Activated naive CD8-positive, alpha-beta T cell (primary cell): ENCODE results near the gene MGAT5B.

Experiments used
- H3K27ac Mint-ChIP-seq: one replicate; pipeline ENCODE4 v1.8.0; 2021; ENCODE audit warnings: mixed read lengths
- H3K27me3 Mint-ChIP-seq: one replicate; pipeline ENCODE4 v1.8.0; 2021; ENCODE audit warnings: mixed read lengths
- H3K36me3 Mint-ChIP-seq: one replicate; pipeline ENCODE4 v1.8.0; 2021; ENCODE audit warnings: mixed read lengths
- H3K4me1 Mint-ChIP-seq: one replicate; pipeline ENCODE4 v1.8.0; 2021; ENCODE audit warnings: low read depth, mixed read lengths
- H3K4me3 Mint-ChIP-seq: one replicate; pipeline ENCODE4 v1.8.0; 2021; ENCODE audit warnings: mild to moderate bottlenecking, mixed read lengths
- H3K9me3 Mint-ChIP-seq: one replicate; pipeline ENCODE4 v1.8.0; 2021; ENCODE audit warnings: low read depth, mixed read lengths

The MGAT5B gene

GRCh38 chr17:76880268-76880667, 12.1 kb downstream of the MGAT5B start:
- Mint-ChIP-seq H3K9me3 (no peaks in the 10 kb centered on the region), H3K27ac (no peak overlapping the region), H3K27me3 (no peaks in the 10 kb centered on the region), H3K4me3 (no peak overlapping the region), H3K4me1 (no peaks in the 10 kb centered on the region), H3K36me3 (no peaks in the 10 kb centered on the region)

DNA sequence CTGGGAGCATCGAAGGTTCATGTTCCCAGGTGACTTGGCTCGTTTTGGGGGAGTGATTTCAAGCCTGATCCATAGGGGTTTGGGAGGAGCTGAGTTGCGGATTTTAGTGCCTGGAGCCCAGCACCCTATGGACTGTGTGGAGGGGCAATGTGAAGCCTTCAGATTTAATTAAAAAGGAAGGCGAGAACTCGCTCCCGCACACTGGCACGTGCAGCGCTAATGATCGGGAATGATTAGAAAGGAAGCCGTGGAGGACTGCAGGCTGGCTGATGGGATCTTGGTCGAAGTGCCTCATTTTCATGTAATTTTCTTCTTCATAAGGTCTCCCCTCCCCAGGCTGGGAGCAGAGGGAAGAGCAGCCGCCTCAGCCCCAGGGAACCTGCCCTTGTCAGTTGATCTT, 12.8 kb downstream of the MGAT5B start:
- Mint-ChIP-seq H3K27ac (no peak overlapping the region), H3K4me1 (no peaks in the 10 kb centered on the region), H3K36me3 (no peaks in the 10 kb centered on the region), H3K4me3 (no peak overlapping the region), H3K9me3 (no peaks in the 10 kb centered on the region), H3K27me3 (no peaks in the 10 kb centered on the region)

- Mint-ChIP-seq H3K4me1 (no peaks in the 10 kb centered on the region), H3K36me3 (no peaks in the 10 kb centered on the region)
These were observed 13.2 kb downstream of the MGAT5B start for GRCh38 chr17:76881408-76881807.

GRCh38 chr17:76881966-76882365, 13.8 kb downstream of the MGAT5B start:
- Mint-ChIP-seq H3K27ac (no peak overlapping the region), H3K4me1 (no peaks in the 10 kb centered on the region), H3K36me3 (no peaks in the 10 kb centered on the region), H3K9me3 (no peaks in the 10 kb centered on the region), H3K27me3 (no peaks in the 10 kb centered on the region), H3K4me3 (no peak overlapping the region)

More at GRCh38 chr17:76881408-76881807, 13.2 kb downstream of the MGAT5B start:
- Mint-ChIP-seq H3K27me3 (no peaks in the 10 kb centered on the region), H3K9me3 (no peaks in the 10 kb centered on the region), H3K4me3 (no peak overlapping the region), H3K27ac (no peak overlapping the region)

DNA sequence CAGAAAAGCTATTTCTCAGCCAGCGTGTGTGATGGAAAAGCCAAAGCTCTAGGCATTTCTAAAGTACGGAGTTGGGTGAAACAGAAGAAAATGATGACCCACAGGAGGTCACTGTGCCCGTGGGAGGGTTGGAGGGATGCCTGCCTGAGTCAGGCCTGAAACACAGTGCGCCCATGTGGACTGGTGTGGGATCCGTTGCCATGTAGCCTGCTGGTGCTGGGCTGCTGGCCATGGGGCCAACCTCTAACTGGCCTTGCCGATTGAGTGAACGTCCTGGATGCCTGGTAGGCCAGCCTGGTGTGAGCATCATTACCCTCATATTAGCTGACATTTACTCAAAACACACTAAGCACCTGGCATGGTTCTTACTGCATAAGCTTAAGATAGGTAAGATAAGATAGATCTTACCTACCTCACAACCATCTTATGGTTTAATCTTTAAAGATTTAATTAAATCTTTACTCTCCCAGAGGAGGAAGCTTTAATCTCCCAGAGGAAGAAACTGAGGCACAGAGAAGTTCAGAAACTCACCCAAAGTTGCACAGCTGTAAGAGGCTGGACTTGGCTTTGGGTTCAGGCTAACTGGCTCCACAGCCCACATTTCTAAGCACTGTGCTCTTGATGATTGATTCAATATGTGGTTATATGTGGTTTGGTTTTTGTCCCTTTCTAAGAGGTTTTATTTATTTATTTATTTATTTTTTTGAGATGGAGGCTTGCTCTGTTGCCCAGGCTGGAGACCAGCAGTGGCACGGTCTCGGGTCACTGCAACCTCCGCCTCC, 15.7 kb downstream of the MGAT5B start:
- H3K27me3 Mint-ChIP-seq, result no peaks in the 10 kb centered on the region
- no peaks in the 10 kb centered on the region for H3K4me1 Mint-ChIP-seq
- H3K4me3 Mint-ChIP-seq, result no peak overlapping the region
- no peak overlapping the region for H3K27ac Mint-ChIP-seq
- H3K36me3 Mint-ChIP-seq, result no peaks in the 10 kb centered on the region
- H3K9me3 Mint-ChIP-seq, result no peaks in the 10 kb centered on the region

DNA sequence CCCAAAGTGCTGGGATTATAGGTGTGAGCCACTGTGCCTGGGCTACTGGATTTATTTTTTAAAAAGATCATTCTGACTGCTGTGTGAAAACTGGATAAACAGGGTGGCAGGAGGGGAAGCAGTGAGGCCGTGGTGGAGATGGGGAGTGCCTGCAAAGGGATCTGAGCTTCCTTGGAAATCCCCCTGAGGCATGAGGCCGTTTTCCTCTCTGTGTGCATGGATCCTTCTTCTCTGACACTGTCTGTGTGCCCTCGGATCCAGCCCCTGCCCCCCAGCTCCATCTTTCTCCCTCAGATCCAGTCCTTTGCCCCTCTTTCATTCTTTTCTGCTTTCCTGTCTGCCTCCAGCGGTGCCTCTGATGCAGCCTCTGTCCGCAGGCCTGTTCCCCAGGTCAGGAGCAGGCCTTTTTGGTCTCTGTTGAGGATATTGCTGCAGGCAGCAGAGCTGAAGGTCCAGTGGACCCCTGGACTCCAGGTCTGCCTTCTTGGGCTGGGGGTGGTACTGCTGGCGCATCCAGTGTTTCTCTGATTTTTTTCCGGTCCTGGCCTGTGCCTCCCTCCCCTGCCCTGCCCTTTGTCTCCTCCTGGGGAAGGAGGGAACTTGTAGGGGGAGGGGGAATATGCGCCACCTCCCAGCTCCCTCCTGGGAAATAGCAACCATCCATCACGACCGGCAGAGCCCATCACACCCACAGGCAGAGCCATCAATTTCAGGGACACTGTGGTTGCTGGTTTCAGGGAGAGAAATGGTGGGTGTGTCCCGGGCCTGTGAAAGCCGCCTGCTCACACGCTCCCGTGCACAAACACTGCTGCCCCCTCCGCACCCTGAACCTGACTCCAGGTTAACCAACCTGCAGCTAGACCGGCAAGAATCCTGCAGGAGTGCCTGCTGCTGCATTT, 17.0 kb downstream of the MGAT5B start:
- Mint-ChIP-seq H3K36me3 (no peaks in the 10 kb centered on the region), H3K4me1 (no peaks in the 10 kb centered on the region), H3K27ac (no peak overlapping the region), H3K9me3 (no peaks in the 10 kb centered on the region), H3K4me3 (no peak overlapping the region), H3K27me3 (no peaks in the 10 kb centered on the region)

DNA sequence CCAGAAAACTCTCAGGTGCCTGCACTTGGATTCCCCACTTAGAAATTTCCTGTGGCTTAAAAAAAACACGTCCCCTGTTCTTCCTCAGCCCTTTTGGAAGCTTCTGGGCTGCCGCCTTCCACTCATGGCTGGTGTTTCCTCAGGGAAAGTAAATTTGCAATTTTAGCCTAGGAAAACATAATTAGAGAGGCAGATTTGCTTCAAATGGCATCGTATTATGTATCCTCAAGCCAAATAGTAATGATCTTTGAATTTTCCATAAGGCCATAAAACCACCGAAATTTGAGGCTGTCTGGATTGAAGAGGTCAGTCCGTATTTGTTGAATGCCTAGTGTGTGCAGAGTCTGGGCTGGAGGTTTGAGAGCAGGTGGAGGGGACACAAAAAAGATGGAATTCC, 17.7 kb downstream of the MGAT5B start:
- Mint-ChIP-seq H3K4me1 (no peaks in the 10 kb centered on the region), H3K36me3 (no peaks in the 10 kb centered on the region), H3K4me3 (no peak overlapping the region), H3K27me3 (no peaks in the 10 kb centered on the region), H3K9me3 (no peaks in the 10 kb centered on the region), H3K27ac (no peak overlapping the region)

DNA sequence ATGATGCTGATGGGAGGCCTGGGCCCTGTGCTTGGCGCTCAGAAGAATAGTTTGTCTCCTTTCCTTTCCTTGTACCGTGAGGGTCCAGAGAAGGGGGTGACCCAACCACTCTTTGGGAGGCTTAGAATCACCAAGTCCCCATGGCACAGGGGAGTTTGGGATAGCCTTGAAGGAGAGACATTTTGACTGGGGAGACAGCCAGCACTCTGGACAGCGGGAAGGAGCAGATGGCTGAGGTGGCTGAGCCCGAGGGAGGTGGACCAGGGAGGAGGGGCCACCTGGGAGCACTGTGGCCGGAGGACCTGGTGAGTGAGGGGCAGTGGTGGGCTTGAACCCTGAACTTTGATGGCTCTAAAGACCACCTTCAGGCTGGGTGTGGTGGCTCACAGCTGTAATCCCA, 18.2 kb downstream of the MGAT5B start:
- no peak overlapping the region for H3K27ac Mint-ChIP-seq
- no peaks in the 10 kb centered on the region for H3K36me3 Mint-ChIP-seq
- no peaks in the 10 kb centered on the region for H3K9me3 Mint-ChIP-seq
- no peaks in the 10 kb centered on the region for H3K4me1 Mint-ChIP-seq
- H3K4me3 Mint-ChIP-seq, result no peak overlapping the region
- no peaks in the 10 kb centered on the region for H3K27me3 Mint-ChIP-seq

DNA sequence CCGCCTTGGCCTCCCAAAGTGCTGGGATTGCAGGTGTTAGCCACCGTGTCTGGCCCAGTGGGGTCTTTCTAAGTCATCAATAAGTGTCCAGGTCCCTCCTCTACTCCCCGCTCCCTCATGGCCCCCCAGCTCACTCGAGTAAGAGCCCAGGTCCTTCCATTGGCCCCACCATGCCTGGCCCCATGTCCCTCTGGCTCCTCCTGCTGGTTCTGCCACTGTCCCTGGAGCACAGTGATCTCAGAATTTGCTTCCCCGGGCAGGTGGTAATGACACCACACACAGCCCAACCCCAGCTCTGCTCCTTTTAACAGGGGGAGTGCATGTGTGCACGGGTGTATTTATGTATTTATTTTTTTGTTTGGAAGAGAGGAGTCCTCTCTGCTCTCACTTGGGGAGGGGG, 19.6 kb downstream of the MGAT5B start:
- Mint-ChIP-seq H3K27ac (no peak overlapping the region), H3K4me3 (no peak overlapping the region), H3K27me3 (no peaks in the 10 kb centered on the region), H3K9me3 (no peaks in the 10 kb centered on the region), H3K4me1 (no peaks in the 10 kb centered on the region), H3K36me3 (no peaks in the 10 kb centered on the region)

DNA sequence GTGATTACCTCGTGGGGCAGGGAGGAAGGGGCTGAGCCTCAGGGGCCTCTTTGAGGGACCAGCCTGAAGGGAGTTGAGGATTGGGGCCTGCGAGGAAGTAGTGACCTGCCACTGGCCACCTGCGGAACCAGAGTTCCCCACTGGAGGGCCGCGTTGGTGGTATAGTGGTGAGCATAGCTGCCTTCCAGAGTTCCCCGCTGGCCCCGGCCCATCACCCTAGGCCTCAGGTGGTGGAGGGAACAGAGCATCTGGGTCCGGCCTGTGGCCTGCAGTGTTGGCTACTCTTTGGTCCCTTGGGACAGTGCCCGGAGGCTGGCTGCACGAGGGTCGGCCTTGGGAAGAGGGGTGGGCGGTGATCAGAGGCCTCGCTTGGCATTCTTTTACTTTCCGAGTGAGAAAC, 20.5 kb downstream of the MGAT5B start:
- no peak overlapping the region for H3K4me3 Mint-ChIP-seq
- no peaks in the 10 kb centered on the region for H3K4me1 Mint-ChIP-seq
- no peak overlapping the region for H3K27ac Mint-ChIP-seq
- no peaks in the 10 kb centered on the region for H3K36me3 Mint-ChIP-seq
- H3K9me3 Mint-ChIP-seq, result no peaks in the 10 kb centered on the region
- no peaks in the 10 kb centered on the region for H3K27me3 Mint-ChIP-seq

DNA sequence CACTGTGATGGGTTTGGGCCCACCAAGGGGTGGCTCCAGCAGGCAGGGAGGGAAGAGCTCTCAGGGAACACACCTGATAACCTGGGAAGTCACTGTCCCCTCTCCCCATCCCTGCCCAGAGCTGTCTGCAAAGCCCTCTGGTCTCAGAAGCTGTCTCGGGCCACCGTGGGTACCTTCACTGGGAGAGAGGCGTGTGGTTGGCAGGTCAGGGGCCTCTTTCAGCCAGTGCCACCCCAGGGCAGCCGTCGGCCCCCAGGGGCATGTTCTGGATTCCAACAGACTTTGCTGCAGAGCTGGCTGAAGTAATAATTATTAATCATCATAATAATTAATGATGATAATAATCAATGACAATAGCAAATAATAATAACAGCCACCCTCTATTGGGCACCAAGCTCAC, 21.1 kb downstream of the MGAT5B start:
- Mint-ChIP-seq H3K27me3 (no peaks in the 10 kb centered on the region), H3K4me1 (no peaks in the 10 kb centered on the region), H3K36me3 (no peaks in the 10 kb centered on the region), H3K4me3 (no peak overlapping the region), H3K27ac (no peak overlapping the region), H3K9me3 (no peaks in the 10 kb centered on the region)

DNA sequence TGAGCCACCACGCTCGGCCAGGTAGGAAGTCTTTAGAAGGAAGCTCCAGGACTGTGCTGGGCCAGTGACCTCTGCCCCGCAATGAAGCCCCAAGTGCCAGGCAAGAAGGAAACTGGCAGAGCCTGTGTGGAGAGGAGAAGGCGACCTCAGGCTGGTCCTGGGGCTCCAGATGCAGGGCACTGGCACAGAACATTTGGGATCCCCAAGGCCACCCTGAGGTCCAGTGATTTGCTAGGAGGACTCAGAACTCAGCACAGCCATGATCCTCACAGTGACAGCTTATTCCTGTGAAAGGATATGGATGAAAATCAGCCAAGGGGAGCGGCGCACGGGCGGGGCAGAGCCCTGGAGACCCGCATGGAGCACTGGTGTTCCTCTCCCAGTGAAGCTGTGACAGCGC, 24.1 kb downstream of the MGAT5B start:
- no peak overlapping the region for H3K4me3 Mint-ChIP-seq
- no peaks in the 10 kb centered on the region for H3K4me1 Mint-ChIP-seq
- H3K9me3 Mint-ChIP-seq, result no peaks in the 10 kb centered on the region
- no peaks in the 10 kb centered on the region for H3K36me3 Mint-ChIP-seq
- no peak overlapping the region for H3K27ac Mint-ChIP-seq
- no peaks in the 10 kb centered on the region for H3K27me3 Mint-ChIP-seq

DNA sequence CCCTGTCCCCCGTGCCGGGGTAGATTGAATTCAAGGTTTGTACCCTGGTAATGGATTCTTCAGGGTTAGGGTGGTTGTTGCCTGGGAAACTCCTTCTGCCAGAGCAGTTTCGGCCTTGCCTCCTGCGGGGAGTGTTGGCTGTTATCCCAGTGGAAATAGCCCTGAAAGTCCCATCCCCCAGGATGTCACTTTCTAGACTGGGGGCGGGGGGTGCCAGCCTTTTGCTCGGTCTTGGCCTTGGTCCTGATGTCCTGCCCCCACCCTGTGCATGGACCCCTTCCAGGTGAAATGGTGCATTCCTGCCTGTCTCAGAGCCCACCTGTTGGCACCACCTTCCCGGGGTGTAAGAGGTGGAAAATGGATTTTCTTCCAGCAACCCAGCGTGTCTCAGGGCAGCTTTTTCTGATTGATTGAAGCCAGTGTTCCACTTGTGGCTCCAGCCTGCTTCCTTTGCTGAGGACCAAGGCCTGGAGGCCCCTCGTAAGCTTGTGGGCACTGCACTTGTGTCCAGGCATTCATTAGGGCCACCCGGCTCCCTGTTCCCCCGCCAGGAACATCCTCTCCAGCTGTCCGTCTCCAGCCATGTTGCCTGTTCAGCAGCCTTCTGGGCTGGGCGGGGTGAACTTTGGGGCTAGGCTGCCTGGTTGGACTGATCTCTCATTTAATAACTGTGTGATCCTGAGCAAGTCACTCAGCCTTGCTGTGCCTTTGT, 25.6 kb downstream of the MGAT5B start:
- Mint-ChIP-seq H3K27me3 (no peaks in the 10 kb centered on the region), H3K9me3 (no peaks in the 10 kb centered on the region), H3K4me3 (no peak overlapping the region), H3K27ac (no peak overlapping the region), H3K4me1 (no peaks in the 10 kb centered on the region), H3K36me3 (no peaks in the 10 kb centered on the region)

GRCh38 chr17:76894842-76895241, 26.6 kb downstream of the MGAT5B start:
- Mint-ChIP-seq H3K27me3 (no peaks in the 10 kb centered on the region), H3K4me1 (no peaks in the 10 kb centered on the region), H3K9me3 (no peaks in the 10 kb centered on the region), H3K27ac (no peak overlapping the region), H3K4me3 (no peak overlapping the region), H3K36me3 (no peaks in the 10 kb centered on the region)

DNA sequence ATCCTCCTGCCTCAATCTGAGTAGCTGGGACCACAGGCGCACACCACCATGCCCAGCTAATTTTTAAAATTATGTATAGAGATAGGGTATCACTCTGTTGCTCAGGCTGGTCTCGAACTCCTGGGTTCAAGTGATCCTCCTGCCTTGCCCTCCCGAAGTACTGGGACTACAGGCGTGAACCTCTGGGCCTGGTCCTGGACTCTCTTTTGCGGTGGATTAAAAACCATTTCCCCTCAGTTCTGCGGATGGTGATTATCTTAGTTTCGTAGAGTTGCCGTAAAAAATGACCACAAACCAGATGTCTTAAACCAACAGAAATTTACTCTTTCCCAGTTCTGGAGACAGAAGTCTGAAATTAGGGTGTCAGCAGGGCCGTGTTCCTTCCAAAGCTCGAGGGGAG, 28.8 kb downstream of the MGAT5B start:
- H3K4me3 Mint-ChIP-seq, result no peak overlapping the region
- H3K27me3 Mint-ChIP-seq, result no peaks in the 10 kb centered on the region
- no peaks in the 10 kb centered on the region for H3K4me1 Mint-ChIP-seq
- no peaks in the 10 kb centered on the region for H3K9me3 Mint-ChIP-seq
- H3K27ac Mint-ChIP-seq, result no peak overlapping the region
- H3K36me3 Mint-ChIP-seq, result no peaks in the 10 kb centered on the region
